ENCODE data around the gene ZNF771.
"Not testable (repeated sequence)": the region's sequence is repeated elsewhere in the genome, so short reads cannot be mapped to it uniquely, and the experiment has no call there.

ZNF771 gene

DNA sequence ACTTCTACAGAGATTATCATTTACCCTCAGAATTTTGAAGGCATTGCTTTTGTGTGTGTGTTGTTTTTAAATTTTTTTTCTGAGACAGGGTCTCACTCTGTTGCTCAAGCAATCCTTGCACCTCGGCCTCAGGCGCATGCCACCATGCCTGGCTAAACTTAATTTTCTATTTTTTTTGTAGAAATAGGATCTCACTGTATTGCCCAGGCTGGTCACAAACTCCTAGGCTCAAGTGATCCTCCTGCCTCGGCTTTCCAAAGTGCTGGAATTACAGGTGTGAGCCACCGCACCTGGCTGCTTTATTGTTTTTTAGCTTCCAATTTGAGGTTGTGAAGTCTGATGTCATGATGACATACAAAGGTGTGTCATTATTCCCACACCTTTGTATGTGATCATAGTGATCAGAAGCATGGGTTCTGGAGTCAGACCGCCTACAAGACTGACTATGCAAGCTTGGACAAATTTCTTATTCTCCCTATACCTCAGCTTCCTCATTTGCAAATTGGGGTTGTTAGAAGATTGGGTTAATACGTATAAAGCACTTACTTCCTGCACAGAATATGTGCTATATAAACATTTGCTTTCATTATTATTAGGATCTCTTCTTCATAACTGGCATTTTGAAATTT, 32.4 kb downstream of the ZNF771 start:
- Histone ChIP-seq H2AFZ (ENCODE audit: low read depth, low read length) (no peak overlapping the region), H3K36me3 (ENCODE audit: insufficient read depth, low read length) (peaks cover 4% of the 10 kb centered on the region), H3K27me3 (ENCODE audit: insufficient read depth, low read length) (peaks cover 7% of the 10 kb centered on the region), H3K9me3 (ENCODE audit: low read length) (peaks cover 4% of the 10 kb centered on the region), H3K4me1 (ENCODE audit: insufficient read depth, low read length) (peaks cover 7% of the 10 kb centered on the region), H3K4me3 (ENCODE audit: low read length) (no peak overlapping the region)

DNA sequence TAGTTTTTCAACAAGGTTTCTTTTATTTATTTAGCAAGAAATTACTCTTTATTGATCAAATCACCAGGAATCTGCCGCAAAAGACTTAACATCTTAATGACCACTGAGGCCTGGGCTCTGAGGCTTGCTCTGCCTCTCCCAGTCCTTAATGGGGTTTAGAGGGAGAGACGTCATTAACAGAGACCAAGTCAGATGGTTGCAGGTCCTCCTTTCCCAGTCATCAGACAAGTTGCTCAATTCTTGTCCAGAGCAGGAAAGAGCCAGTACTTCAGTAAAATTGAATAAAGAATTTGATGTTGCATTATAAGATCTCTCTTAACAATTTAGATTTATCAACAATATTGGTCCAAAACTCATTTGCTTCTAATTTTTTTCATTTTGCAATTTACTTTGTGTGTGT, 36.2 kb downstream of the ZNF771 start:
- H3K9me3 ChIP-seq (ENCODE audit: low read length): peaks cover 4% of the 10 kb centered on the region
- H3K4me1 ChIP-seq (ENCODE audit: insufficient read depth, low read length): peaks cover 10% of the 10 kb centered on the region
- no peak overlapping the region for H2AFZ ChIP-seq (ENCODE audit: low read depth, low read length)
- H3K4me3 ChIP-seq (ENCODE audit: low read length): no peak overlapping the region
- no peaks in the 10 kb centered on the region for H3K27me3 ChIP-seq (ENCODE audit: insufficient read depth, low read length)
- H3K36me3 ChIP-seq (ENCODE audit: insufficient read depth, low read length): peaks cover 4% of the 10 kb centered on the region

DNA sequence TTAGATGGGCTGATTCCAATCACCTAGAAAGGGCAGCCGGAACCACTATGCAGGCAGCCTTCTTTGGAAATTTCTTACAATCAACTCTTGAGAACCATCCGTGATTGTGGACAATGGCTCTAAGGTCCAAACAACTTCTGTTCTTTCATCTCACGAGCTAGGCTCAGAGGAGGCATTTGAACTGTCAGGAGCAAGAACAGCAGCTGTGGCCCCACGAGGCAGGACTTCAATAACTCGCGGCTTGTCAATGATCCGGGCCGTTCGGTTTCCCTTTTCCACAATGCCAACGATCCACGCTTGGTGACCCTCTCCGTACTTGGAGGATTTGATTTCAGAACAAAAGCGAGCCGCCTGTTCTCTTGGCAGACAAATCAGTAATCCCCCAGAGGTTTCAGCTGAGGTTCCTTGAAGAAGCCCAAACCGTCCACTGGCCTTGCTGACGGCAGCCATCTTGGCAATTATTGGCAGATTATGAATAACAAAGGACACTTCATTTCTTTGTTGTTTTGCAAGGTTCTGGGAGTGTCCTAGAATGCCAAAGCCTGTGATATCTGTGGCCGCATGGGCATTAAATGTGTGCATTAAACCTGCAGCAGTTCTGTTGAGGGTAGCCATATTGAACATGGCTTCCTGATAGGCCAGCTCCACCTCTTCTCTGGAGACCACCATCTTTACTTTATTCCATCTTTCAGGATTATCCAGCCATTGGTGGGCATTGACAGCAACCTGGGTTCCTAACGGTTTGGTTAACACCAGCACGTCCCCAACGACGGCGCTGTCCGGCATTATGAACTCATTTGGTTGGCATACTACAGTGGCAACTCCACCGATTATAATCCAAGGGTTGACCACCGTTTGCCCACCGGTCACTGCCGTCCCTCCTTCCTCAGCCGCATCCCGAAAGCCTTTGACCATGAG, 37.1 kb downstream of the ZNF771 start:
- peaks cover 4% of the 10 kb centered on the region for H3K9me3 ChIP-seq (ENCODE audit: low read length)
- peak overlapping the region; percentile 82 for H3K4me3 ChIP-seq (ENCODE audit: low read length)
- no peak overlapping the region for H2AFZ ChIP-seq (ENCODE audit: low read depth, low read length)
- H3K4me1 ChIP-seq (ENCODE audit: insufficient read depth, low read length): peaks cover 10% of the 10 kb centered on the region
- H3K27me3 ChIP-seq (ENCODE audit: insufficient read depth, low read length): no peaks in the 10 kb centered on the region
- H3K36me3 ChIP-seq (ENCODE audit: insufficient read depth, low read length): peaks cover 4% of the 10 kb centered on the region

DNA sequence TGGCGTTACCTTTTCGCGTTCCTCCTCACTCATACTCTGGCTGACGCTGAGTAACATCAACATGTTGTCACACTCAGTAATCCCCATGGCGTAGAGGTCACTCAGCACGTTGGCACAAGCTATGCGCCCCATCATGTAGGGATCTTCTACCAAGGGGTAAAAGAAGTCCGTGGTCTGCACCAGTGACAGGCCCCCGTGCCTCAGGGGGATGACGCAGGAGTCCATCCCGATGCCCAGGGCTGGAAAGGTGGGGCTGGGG, 37.7 kb downstream of the ZNF771 start:
- Histone ChIP-seq H3K4me3 (ENCODE audit: low read length) (peak overlapping the region; percentile 82), H2AFZ (ENCODE audit: low read depth, low read length) (peak overlapping the region; percentile 72), H3K27me3 (ENCODE audit: insufficient read depth, low read length) (no peaks in the 10 kb centered on the region), H3K4me1 (ENCODE audit: insufficient read depth, low read length) (peaks cover 10% of the 10 kb centered on the region), H3K9me3 (ENCODE audit: low read length) (peaks cover 4% of the 10 kb centered on the region), H3K36me3 (ENCODE audit: insufficient read depth, low read length) (peaks cover 4% of the 10 kb centered on the region)

DNA sequence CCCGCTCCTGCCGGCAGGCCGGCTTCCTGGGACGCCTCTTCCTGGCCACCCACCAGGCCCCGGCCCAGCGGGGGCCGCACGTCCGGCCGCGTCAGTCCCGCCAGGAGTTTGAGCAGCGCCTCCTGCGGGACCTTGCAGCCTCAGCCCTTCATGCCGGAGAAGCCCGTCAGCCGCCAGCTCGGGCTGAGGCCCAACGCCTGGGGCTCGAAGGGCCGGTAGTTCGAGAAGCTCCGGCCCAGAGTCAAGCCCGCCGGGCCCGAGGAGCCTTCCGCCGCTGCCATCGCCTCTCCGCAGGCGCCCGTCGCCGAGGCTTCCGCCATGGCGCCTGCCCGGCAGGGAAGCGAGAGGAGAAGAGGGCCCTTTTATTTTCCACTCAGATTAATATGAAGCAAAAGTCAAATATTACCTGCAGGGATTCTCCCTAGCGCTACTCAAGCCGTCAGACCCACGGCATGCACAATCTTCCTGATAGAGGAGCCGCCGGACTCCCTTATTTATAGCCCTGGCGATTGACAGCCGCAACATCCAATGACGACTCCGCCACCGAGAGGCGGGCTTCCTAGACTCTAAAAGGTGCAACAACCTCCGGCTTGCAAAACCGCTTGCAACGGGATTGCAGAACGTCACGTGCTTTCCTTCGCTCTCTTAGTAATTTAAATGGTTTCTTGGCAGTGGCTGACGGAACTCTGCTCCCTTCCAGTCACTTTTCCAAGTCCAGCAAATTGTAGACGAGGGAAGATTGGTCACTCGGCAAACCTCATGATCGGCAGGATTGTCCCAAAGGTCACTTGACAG, 38.2 kb downstream of the ZNF771 start, which contains the start of gene SEPHS2:
Gene SEPHS2 (minus strand): TSS at position 467 of the 795 bp plus-strand sequence. CDS start 147 bp downstream, at position 320.
- peak within 1 kb of the TSS; percentile 82 for H3K4me3 ChIP-seq (ENCODE audit: low read length)

DNA sequence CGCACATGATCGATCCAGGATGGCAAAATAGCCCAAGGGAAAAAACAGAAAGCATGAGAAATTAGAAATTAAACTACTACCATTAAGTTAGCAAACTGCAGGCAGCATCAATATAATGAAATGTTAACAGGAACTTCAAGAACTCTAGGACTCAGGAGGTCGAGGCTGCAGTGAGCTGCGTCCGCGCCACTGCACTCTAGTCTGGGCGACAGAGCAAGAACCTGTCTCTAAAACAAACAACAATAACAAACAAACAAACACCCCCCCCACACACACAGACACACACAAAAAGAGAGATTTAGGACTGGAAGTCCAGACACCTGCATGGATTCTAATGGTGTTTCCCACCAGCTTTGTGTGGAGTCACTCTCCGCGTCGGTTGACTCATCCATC, 38.8 kb downstream of the ZNF771 start:
- no peaks in the 10 kb centered on the region for H3K27me3 ChIP-seq (ENCODE audit: insufficient read depth, low read length)
- peak overlapping the region; percentile 82 for H3K4me3 ChIP-seq (ENCODE audit: low read length)

More for the DNA sequence above, 38.2 kb downstream of the ZNF771 start, which contains the start of gene SEPHS2:
- H3K27me3 ChIP-seq (ENCODE audit: insufficient read depth, low read length): no peaks in the 10 kb centered on the region
- peaks cover 10% of the 10 kb centered on the region for H3K4me1 ChIP-seq (ENCODE audit: insufficient read depth, low read length)
- peaks cover 4% of the 10 kb centered on the region for H3K9me3 ChIP-seq (ENCODE audit: low read length)
- H2AFZ ChIP-seq (ENCODE audit: low read depth, low read length): peak within 1 kb of the TSS; percentile 72
- peaks cover 4% of the 10 kb centered on the region for H3K36me3 ChIP-seq (ENCODE audit: insufficient read depth, low read length)

DNA sequence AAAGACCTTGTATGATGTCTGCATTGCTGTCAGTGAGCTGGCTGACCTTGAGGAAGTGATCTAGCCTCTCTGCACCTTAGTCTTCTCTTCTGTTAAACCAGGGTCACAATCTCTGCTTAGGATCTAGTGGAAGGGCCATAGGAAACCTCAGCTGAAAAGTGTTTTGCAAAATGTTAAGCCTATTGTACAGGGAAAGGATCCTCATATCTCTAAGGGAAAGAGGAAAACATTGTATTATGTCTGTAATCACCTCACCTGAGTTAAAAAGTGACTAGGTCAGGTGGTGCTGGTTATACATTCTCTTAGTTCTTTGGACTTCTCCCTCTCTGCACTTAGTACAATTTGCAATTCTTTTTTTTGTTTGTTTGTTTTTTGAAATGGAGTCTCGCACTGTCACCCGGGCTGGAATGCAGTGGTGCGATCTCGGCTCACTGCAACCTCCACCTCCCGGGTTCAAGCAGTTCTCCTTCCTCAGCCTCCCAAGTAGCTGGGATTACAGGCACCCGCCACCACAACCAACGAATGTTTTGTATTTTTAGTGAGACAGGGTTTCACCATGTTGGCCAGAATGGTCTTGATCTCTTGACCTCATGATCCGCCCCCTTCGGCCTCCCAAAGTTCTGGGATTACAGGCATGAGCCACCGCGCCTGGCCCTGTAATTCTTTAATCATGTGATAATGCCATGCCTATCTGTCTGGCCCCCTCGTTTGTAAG, 40.3 kb downstream of the ZNF771 start:
- peaks cover 4% of the 10 kb centered on the region for H3K9me3 ChIP-seq (ENCODE audit: low read length)
- H3K36me3 ChIP-seq (ENCODE audit: insufficient read depth, low read length): peaks cover 4% of the 10 kb centered on the region
- H2AFZ ChIP-seq (ENCODE audit: low read depth, low read length): no peak overlapping the region
- H3K4me1 ChIP-seq (ENCODE audit: insufficient read depth, low read length): peaks cover 10% of the 10 kb centered on the region
- H3K27me3 ChIP-seq (ENCODE audit: insufficient read depth, low read length): peaks cover 3% of the 10 kb centered on the region
- H3K4me3 ChIP-seq (ENCODE audit: low read length): no peak overlapping the region

More for the DNA sequence above, 38.8 kb downstream of the ZNF771 start:
- Histone ChIP-seq H3K4me1 (ENCODE audit: insufficient read depth, low read length) (peaks cover 10% of the 10 kb centered on the region), H2AFZ (ENCODE audit: low read depth, low read length) (peak overlapping the region; percentile 72), H3K9me3 (ENCODE audit: low read length) (peaks cover 4% of the 10 kb centered on the region), H3K36me3 (ENCODE audit: insufficient read depth, low read length) (peaks cover 4% of the 10 kb centered on the region)

DNA sequence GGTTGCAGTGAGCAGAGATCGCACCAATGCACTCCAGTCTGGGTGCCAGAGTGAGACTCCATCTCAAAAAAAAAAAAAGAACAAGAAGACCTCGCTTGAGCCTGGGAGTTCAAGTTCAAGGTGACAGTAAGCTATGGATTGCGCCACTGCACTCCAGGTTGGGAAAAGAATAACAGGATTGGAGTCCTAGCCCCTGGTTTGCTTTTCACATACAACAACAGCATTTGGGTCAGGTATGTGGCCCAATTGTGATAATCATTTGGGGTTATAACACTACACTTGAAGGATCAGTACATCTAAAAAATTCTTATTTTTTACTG, 41.7 kb downstream of the ZNF771 start:
- H3K9me3 ChIP-seq (ENCODE audit: low read length): peaks cover 2% of the 10 kb centered on the region
- no peak overlapping the region for H3K4me3 ChIP-seq (ENCODE audit: low read length)
- peaks cover 3% of the 10 kb centered on the region for H3K27me3 ChIP-seq (ENCODE audit: insufficient read depth, low read length)
- no peak overlapping the region for H2AFZ ChIP-seq (ENCODE audit: low read depth, low read length)
- H3K4me1 ChIP-seq (ENCODE audit: insufficient read depth, low read length): peaks cover 10% of the 10 kb centered on the region
- H3K36me3 ChIP-seq (ENCODE audit: insufficient read depth, low read length): no peaks in the 10 kb centered on the region

DNA sequence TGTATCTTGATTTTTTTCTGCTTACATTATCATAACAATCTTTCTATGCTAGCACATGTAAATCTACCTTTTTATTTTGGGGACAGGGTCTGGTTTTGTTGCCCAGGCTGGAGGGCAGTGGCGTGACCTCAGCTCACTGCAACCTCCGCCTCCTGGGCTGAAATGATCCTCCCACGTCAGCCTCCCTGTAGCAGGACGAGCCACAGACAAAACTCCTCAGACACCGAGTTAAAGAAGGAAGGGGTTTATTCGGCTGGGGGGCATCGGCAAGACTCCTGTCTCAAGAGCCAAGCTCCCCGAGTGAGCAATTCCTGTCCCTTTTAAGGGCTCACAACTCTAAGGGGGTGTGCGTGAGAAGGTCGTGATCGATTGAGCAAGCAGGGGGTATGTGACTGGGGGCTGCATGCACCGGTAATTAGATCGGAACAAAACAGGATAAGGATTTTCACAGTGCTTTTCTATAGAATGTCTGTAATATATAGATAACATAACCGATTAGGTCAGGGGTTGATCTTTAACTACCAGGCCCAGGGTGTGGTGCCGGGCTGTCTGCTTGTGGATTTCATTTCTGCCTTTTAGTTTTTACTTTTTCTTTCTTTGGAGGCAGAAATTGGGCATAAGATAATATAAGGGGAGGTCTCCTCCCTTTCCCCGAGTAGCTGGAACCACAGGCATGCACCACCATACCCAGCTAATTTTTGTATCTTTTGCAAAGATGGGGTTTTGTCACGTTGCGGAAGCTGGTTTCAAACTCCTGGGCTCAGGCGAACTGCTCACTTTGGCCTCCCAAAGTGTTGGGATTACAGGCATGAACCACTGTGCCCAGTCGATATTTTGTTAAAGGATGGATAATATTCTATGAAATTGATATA, 45.5 kb downstream of the ZNF771 start:
- not testable (repeated sequence) for H3K4me1 ChIP-seq (ENCODE audit: insufficient read depth, low read length); H3K9me3 ChIP-seq (ENCODE audit: low read length); H3K36me3 ChIP-seq (ENCODE audit: insufficient read depth, low read length); H2AFZ ChIP-seq (ENCODE audit: low read depth, low read length); H3K4me3 ChIP-seq (ENCODE audit: low read length); H3K27me3 ChIP-seq (ENCODE audit: insufficient read depth, low read length)

DNA sequence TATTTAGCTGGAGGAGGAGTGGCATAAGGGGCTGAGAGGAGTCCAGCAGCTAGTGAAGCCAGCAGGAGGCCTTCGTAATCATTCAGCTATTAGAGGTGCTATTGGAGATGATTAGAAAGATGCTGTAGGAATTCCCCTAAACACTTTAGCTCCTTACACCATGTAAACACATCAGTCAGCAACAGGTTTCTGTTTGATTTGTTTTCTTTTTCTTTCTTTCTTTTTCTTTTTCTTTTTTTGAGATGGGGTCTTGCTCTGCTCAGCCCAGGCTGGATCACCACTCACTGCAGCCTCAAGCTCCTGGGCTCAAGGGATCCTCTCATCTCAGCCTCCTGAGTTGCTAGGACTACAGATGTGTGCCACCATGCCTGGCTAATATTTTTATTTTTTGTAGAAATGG, 48.9 kb downstream of the ZNF771 start:
- no peak overlapping the region for H2AFZ ChIP-seq (ENCODE audit: low read depth, low read length)
- peaks cover 10% of the 10 kb centered on the region for H3K27me3 ChIP-seq (ENCODE audit: insufficient read depth, low read length)
- H3K4me3 ChIP-seq (ENCODE audit: low read length): no peak overlapping the region
- no peaks in the 10 kb centered on the region for H3K9me3 ChIP-seq (ENCODE audit: low read length)
- H3K36me3 ChIP-seq (ENCODE audit: insufficient read depth, low read length): no peaks in the 10 kb centered on the region
- no peaks in the 10 kb centered on the region for H3K4me1 ChIP-seq (ENCODE audit: insufficient read depth, low read length)

DNA sequence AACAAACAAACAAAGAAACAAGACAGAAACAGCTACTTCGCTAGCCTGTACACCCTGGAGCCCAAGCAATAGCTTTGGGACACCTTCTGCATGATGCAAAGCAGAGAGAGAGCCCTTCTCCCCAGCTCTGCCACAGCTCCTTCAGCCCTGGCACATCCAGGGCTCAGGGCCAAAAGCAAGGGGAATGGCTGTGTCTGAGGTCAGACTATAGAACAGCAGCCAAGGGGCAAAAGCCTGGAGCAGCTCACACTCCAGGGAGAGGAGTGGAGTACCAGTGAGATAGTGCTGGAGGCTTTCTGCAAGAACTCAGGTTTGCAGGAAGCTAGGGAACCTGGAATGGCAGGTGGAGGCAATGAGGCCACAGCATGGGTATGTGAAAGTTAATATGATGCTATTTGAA, 49.9 kb downstream of the ZNF771 start:
- no peak overlapping the region for H3K4me3 ChIP-seq (ENCODE audit: low read length)
- H2AFZ ChIP-seq (ENCODE audit: low read depth, low read length): no peak overlapping the region
- H3K27me3 ChIP-seq (ENCODE audit: insufficient read depth, low read length): peaks cover 10% of the 10 kb centered on the region
- H3K9me3 ChIP-seq (ENCODE audit: low read length): no peaks in the 10 kb centered on the region
- H3K36me3 ChIP-seq (ENCODE audit: insufficient read depth, low read length): no peaks in the 10 kb centered on the region
- no peaks in the 10 kb centered on the region for H3K4me1 ChIP-seq (ENCODE audit: insufficient read depth, low read length)
